ENCODE results near the gene ASPDH. TPM values are rescaled to one million over a fixed set of nuclear protein-coding genes. Genes with fewer than 3 reads are reported as not detected.
"Not testable (repeated sequence)": the region's sequence is repeated elsewhere in the genome, so short reads cannot be mapped to it uniquely, and the experiment has no call there.

ASPDH gene
- polyA plus RNA-seq, 2 of the 4 experiments (the other 2 are of a cell fraction), result not detected

GRCh38 chr19:50475101-50475568 is 38.6 kb downstream of the ASPDH start:
- no peak for FAIRE-seq
- H3K4me2 ChIP-seq, result no peak overlapping the region
- 68% methylated on average over 12 of the region's 12 CpGs for WGBS (ENCODE audit: missing lambda C conversion rate)
- TF ChIP-seq PHF8 (IDR thresholded peaks at IDR 0.05; ENCODE audit: borderline replicate concordance, low read depth) (no peak), TP53 (CRISPR knock-in tag; IDR thresholded peaks at IDR 0.05) (no peak), ZC3H11A (IDR thresholded peaks at IDR 0.05) (no peak)
- CTCF ChIA-PET, result interaction anchor here (1.0 to 4.7 kb wide), 7 partner anchors 9 to 118 kb away, joined by 3 to 28 read pairs (median 9); no protein-coding TSS in a partner anchor
- H3K4me3 ChIP-seq, result no peak overlapping the region
- peaks cover 12% of the 10 kb centered on the region for H3K4me1 ChIP-seq
- no peak for ATAC-seq
- no peak for DNase-seq (ENCODE audit: low read depth in 1 of 2, low spot score in 1 of 2)
- H3K9me3 ChIP-seq, result no peaks in the 10 kb centered on the region
- no peak overlapping the region for H3K27ac ChIP-seq
- POLR2A ChIA-PET, result no interaction called here

- FAIRE-seq; H3K4me3 ChIP-seq; POLR2A ChIA-PET; ATAC-seq; DNase-seq (ENCODE audit: low read depth in 1 of 2, low spot score in 1 of 2); H3K27ac ChIP-seq; H3K9me3 ChIP-seq; H3K4me2 ChIP-seq; TF ChIP-seq FOSL2 (IDR thresholded peaks at IDR 0.05): not testable (repeated sequence)
- peak; percentile 49; the same call in 1 of the 2 replicates for TF ChIP-seq FOSL2 (CRISPR knock-in tag; IDR thresholded peaks at IDR 0.05)
- CTCF ChIA-PET, result interaction anchor here (1.4 to 4.7 kb wide), 5 partner anchors 8 to 117 kb away, joined by 3 to 28 read pairs (median 10); no protein-coding TSS in a partner anchor
- WGBS (ENCODE audit: missing lambda C conversion rate), result 1% methylated on average over 3 of the region's 3 CpGs
- H3K4me1 ChIP-seq, result peaks cover 12% of the 10 kb centered on the region
These were observed 40.4 kb downstream of the ASPDH start for GRCh38 chr19:50473336-50473735.

- no peak for FAIRE-seq
These were observed 44.9 kb downstream of the ASPDH start for GRCh38 chr19:50468818-50469217.

GRCh38 chr19:50467566-50467965 is 46.1 kb downstream of the ASPDH start:
- no peaks in the 10 kb centered on the region for H3K9me3 ChIP-seq
- H3K4me3 ChIP-seq, result no peak overlapping the region
- CTCF ChIA-PET, result interaction anchor here (0.8 to 3.1 kb wide), 3 partner anchors 11 to 110 kb away, joined by 5 to 23 read pairs (median 7); no protein-coding TSS in a partner anchor
- TF ChIP-seq REST (IDR thresholded peaks at IDR 0.05) (no peak), BCL3 (IDR thresholded peaks at IDR 0.05) (no peak), MAX (IDR thresholded peaks at IDR 0.05) (no peak), FOSL2 (IDR thresholded peaks at IDR 0.05) (no peak), FOSL2 (CRISPR knock-in tag; IDR thresholded peaks at IDR 0.05) (no peak), HOXB5 (CRISPR knock-in tag; IDR thresholded peaks at IDR 0.05) (no peak)
- DNase-seq (ENCODE audit: low read depth in 1 of 2, low spot score in 1 of 2) (no peak), FAIRE-seq (no peak), ATAC-seq (no peak)
- no peak overlapping the region for H3K27ac ChIP-seq
- POLR2A ChIA-PET, result no interaction called here
- 77% methylated on average over 18 of the region's 18 CpGs for WGBS (ENCODE audit: missing lambda C conversion rate)
- no peak overlapping the region for H3K4me2 ChIP-seq
- H3K4me1 ChIP-seq, result no peaks in the 10 kb centered on the region

More at GRCh38 chr19:50468818-50469217, 44.9 kb downstream of the ASPDH start:
- ATAC-seq (no peak), DNase-seq (ENCODE audit: low read depth in 1 of 2, low spot score in 1 of 2) (no peak)
- Histone ChIP-seq H3K4me3 (no peak overlapping the region), H3K27ac (no peak overlapping the region), H3K4me1 (no peaks in the 10 kb centered on the region), H3K4me2 (no peak overlapping the region), H3K9me3 (no peaks in the 10 kb centered on the region)
- WGBS (ENCODE audit: missing lambda C conversion rate), result 57% methylated on average over 6 of the region's 6 CpGs
- ChIA-PET POLR2A (no interaction called here), CTCF (interaction anchor here (1.2 to 2.0 kb wide), 3 partner anchors 11 to 100 kb away, joined by 6 to 8 read pairs (median 7); no protein-coding TSS in a partner anchor)
- TF ChIP-seq NR3C1 (IDR thresholded peaks at IDR 0.05), result no peak

- Histone ChIP-seq H3K4me3 (no peak overlapping the region), H3K4me1 (no peaks in the 10 kb centered on the region), H3K4me2 (no peak overlapping the region), H3K27ac (no peak overlapping the region), H3K9me3 (no peaks in the 10 kb centered on the region)
- FAIRE-seq, result no peak
- ChIA-PET POLR2A (no interaction called here), CTCF (interaction anchor here (0.6 to 7.5 kb wide), 9 partner anchors 8 to 1100 kb away, joined by 3 to 175 read pairs (median 5); partner anchors contain the start of gene NAPSA)
- no peak for DNase-seq (ENCODE audit: low read depth in 1 of 2, low spot score in 1 of 2)
- 85% methylated on average over 11 of the region's 11 CpGs for WGBS (ENCODE audit: missing lambda C conversion rate)
- ATAC-seq, result no peak
- no peak for TF ChIP-seq RAD21 (conservative IDR thresholded peaks at IDR 0.05 in 1 of 2, IDR thresholded peaks at IDR 0.05 in 1 of 2)
- no peak for TF ChIP-seq HOXB13 (CRISPR knock-in tag; IDR thresholded peaks at IDR 0.05; ENCODE audit: low read depth)
- TF ChIP-seq NFE2L2 (conservative IDR thresholded peaks at IDR 0.05; ENCODE audit: low read length), result no peak
- no peak for TF ChIP-seq BHLHE40 (IDR thresholded peaks at IDR 0.05; ENCODE audit: low read depth, low read length)
- no peak for TF ChIP-seq JUN (IDR thresholded peaks at IDR 0.05)
- TF ChIP-seq KDM1A (IDR thresholded peaks at IDR 0.05; ENCODE audit: low read depth), result no peak
- TF ChIP-seq CTCF (IDR thresholded peaks at IDR 0.05), result no peak
- TF ChIP-seq KDM5A (IDR thresholded peaks at IDR 0.05), result no peak
- no peak for TF ChIP-seq USF2 (IDR thresholded peaks at IDR 0.05)
- TF ChIP-seq CEBPB (IDR thresholded peaks at IDR 0.05), result no peak
These were observed 47.0 kb downstream of the ASPDH start for GRCh38 chr19:50466706-50467039.

All from A549 (cell line).